ENCODE data around the gene RAP1GAP. TPM values are rescaled to one million over a fixed set of nuclear protein-coding genes. Genes with fewer than 3 reads are reported as not detected.

RAP1GAP gene
- total RNA-seq, 1 experiment from 2014 or later = 8.4 TPM

DNA sequence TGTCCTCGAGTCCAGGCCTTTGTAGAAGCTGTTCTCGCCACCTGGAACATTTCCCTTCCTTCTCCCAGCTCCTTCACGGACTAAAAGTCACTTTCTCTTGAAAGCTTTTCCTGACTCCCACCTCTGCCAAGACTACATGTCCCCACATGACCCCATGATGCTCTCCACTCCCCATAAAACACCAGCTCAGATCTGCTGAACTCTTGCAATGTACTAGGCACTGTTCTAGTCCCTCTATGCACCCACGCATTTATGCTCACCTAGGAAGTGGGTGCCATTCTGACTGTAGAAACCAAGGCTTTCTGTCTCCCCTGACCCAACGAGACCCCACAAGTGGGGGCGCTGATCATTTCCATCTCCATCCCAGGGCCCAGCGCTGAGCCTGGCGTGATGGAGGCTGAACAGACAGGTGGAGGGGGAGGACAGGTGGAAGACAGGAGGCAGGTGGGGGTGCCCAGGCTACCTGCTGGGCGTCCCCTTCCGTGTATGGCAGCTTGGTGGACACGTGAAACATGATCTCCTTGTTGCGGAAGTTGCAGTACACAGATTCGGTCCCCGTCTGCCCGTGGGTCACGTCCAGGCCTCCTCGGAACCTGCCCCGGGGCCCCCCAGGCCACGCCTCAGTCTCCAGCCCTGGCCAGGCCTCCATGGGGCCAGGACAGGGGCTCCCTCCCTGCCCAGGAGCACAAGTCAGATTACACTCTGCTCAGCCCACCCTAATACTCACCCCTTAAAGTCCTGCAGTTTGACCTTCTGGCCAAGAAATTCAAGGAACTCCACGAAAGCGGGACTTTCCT is 58.0 kb downstream of the RAP1GAP start:
- no peak for DNase-seq
- H3K36me3 ChIP-seq = no peaks in the 10 kb centered on the region
- H3K27ac ChIP-seq = no peak overlapping the region
- no peaks in the 10 kb centered on the region for H3K4me1 ChIP-seq
- no peaks in the 10 kb centered on the region for H3K27me3 ChIP-seq
- no peaks in the 10 kb centered on the region for H3K9me3 ChIP-seq (replicated peaks)
- H3K4me3 ChIP-seq = no peak overlapping the region

DNA sequence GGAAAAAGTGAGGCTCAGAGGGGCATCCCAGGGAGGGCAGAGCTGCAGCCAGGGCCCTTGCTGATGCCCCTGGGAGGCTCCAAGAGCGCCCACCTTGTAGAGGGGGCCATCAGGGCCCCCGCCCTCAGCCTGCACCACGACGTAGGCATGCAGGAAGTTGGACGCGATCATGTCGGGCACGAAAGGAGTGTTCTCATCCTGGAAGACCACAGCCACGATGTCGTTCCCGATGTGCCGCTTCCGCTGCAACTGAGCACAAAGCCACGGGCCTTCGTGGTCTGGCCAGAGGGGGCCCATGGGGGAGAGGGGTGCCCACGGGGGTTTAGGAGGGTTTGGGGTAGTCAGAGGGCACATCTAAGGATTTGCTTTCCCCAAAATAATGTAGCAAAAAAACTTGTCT is 59.1 kb downstream of the RAP1GAP start:
- Histone ChIP-seq H3K36me3 (no peaks in the 10 kb centered on the region), H3K27me3 (no peaks in the 10 kb centered on the region), H3K9me3 (replicated peaks) (no peaks in the 10 kb centered on the region), H3K4me1 (no peaks in the 10 kb centered on the region), H3K4me3 (no peak overlapping the region), H3K27ac (no peak overlapping the region)
- no peak for DNase-seq

DNA sequence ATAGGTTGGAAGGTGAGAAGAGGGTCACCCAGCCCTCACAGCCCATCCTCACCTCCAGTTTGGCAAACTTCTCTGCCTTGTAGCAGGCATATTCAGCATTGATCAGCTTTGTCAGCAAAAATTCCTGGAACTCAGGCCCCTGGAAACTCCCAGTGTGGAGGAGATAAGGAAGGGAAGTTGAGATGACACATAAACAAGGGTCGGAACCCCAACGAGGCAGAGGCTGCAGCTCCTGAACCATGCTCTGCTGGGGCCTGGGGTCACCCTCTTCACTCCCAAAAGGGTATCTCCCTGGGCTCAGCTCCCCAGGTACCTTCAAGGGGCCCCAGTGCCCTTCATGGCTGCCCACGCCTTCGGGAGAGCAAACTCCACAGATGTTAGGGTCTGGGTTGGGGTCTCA is 60.4 kb downstream of the RAP1GAP start:
- H3K27me3 ChIP-seq = no peaks in the 10 kb centered on the region
- H3K4me3 ChIP-seq = no peak overlapping the region

DNA sequence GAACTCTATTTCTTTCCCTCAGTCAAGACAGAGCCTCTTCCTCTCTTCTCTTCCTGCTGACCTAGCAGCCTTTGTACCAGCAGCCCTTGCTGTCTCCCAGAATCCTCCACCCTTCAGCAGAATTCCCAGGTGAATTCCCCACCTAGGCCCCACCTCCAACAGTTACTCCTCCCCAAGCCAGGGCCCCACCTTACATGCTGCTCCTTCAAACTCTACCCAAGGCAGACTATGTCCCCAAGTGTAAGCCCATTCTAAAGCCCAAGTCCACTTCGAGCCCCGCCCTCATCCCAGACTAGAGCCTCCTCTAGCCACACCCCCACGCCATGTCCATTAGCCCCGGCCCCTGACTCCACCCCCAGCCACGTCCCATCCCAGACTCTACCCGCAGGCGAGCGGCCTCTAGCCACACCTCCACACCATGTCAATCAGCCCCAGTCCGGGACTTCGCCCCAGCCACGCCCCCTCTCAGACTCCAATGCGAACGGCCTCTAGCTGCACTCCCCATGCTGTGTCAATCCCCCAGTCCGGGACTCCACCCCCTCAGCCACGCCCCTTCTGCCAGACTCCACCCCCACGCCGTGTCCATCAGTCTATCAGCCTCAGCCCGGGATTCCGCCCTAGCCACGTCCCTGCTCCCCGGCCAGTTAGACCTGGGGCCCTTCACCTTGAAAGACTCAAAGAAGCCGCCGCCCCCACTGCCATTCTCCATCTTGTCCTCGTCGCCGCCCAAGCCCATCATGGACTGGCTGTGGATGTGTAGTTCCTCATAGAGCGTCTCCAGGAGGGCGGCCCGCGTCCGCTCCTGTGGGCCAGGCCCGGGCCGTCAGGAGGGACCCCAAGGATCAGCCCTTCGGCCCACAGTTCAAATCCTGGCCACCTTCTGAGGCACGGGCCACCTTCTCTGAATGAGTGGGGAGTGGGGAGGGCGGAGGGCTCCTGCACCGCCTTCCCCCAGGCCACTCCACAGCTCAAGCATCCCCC is 61.3 kb downstream of the RAP1GAP start:
- Histone ChIP-seq H3K4me3 (no peak overlapping the region), H3K27ac (no peak overlapping the region), H3K4me1 (no peaks in the 10 kb centered on the region), H3K9me3 (replicated peaks) (no peaks in the 10 kb centered on the region), H3K27me3 (no peaks in the 10 kb centered on the region), H3K36me3 (no peaks in the 10 kb centered on the region)
- peak; percentile 51 to 75 for DNase-seq

More for the DNA sequence above, 60.4 kb downstream of the RAP1GAP start:
- Histone ChIP-seq H3K4me1 (no peaks in the 10 kb centered on the region), H3K27ac (no peak overlapping the region), H3K9me3 (replicated peaks) (no peaks in the 10 kb centered on the region), H3K36me3 (no peaks in the 10 kb centered on the region)
- no peak for DNase-seq

DNA sequence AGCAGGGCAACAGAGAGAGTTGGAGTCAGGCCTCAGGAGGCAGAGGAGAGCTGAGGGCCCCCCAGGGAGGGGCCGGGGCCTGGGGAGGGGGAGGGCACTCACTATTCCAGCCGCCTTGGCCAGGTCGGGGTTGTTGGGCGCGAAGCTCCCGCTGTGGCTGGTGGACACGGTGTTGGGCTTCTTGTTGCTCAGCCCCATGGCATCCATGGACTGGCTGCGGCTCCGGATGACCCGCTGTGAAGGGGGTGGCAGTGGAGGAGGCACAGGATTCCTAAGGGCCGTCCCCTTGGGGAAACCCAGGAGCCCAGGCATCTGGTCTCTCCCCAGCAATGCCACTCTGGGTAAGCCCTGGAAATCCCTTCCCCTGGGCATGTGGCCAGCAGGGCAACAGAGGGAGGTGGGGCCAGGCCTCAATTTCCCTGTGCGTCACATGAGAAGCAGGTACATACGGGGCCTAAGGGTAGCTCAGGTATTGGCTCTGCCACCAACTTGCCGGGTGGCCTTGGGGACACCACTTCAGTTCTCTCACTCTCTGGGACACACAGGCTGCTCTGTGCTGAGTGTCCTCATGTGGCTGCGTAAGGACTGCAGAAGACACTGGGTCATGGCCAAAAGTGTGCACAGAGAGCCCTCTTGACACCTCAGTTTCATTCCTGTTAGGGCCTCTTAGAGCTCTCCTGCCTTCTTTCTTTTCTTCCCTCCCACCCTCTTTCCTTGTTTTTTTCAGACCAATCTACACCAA is 63.0 kb downstream of the RAP1GAP start:
- no peak overlapping the region for H3K4me3 ChIP-seq
- no peaks in the 10 kb centered on the region for H3K27me3 ChIP-seq
- H3K27ac ChIP-seq = no peak overlapping the region
- no peaks in the 10 kb centered on the region for H3K4me1 ChIP-seq
- no peaks in the 10 kb centered on the region for H3K9me3 ChIP-seq (replicated peaks)
- H3K36me3 ChIP-seq = no peaks in the 10 kb centered on the region
- DNase-seq = no peak

DNA sequence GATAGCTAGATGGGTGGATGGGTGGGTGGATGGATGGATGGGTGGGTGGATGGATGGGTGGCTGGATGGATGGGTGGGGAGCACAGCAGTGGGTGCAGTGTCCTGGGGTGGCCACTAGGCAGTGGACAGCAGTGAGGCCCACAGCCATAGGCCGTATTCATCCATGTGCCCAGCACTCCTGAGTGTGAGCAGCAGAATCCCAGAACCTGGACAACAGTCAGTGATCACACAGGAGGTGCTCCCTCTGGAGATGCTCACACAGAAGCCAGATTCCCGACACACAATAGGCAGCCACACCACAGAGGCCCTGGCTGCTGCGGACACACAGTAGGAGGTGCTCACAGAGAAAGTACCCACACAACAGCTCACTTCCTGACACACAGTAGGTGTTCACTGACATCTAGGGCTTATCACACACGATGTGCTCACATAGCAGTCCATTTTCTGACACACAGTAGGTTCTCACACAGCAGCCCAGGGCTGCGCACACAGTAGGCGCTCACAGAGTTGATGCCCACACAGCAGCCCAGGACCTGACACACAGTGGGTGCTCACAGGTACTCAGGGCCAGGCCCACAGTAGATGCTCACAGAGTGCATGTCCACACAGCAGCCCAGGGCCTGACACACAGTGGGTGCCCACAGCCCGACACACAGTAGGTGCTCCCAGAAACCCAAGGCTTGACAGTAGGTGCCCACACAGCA is 64.0 kb downstream of the RAP1GAP start:
- Histone ChIP-seq H3K27me3 (no peaks in the 10 kb centered on the region), H3K4me1 (no peaks in the 10 kb centered on the region), H3K36me3 (no peaks in the 10 kb centered on the region), H3K27ac (no peak overlapping the region), H3K4me3 (no peak overlapping the region), H3K9me3 (replicated peaks) (no peaks in the 10 kb centered on the region)
- no peak for DNase-seq

DNA sequence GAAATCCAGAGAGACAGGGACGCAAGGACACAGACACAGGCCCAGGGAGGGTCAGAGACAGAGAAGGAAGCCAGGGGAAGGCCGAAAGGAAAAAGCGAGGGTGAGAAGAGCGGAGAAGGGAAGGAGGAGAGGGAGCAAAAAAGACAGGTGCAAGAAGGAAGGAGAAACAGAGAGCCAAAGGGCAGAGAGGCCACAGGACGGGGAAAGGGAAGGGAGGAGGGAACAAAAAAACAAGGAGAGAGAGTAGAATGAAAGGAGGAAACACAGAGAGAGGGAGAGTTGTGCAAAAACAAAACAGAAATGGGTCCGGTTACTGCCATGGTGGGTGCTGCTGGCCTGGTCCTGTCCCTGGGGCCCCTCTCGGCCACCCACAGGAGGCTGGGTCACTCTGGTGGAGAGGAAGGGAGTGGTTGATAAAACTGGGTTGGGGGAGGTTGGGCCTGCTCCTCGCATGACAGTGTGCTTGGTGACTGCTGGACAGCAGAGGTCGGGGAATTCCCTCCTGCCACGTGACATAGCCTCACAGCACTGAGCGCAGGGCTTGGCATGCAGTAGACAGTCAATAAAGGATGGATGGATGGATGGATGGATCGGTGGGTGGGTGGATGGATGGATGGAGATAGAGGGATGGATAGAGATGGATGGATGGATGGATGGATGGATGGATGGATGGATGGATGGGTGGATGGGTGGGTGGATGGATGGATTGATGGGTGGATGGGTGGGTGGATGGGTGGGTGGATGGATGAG is 64.8 kb downstream of the RAP1GAP start:
- DNase-seq = no peak
- Histone ChIP-seq H3K36me3 (no peaks in the 10 kb centered on the region), H3K27ac (no peak overlapping the region), H3K4me3 (no peak overlapping the region), H3K27me3 (no peaks in the 10 kb centered on the region), H3K9me3 (replicated peaks) (no peaks in the 10 kb centered on the region), H3K4me1 (no peaks in the 10 kb centered on the region)

DNA sequence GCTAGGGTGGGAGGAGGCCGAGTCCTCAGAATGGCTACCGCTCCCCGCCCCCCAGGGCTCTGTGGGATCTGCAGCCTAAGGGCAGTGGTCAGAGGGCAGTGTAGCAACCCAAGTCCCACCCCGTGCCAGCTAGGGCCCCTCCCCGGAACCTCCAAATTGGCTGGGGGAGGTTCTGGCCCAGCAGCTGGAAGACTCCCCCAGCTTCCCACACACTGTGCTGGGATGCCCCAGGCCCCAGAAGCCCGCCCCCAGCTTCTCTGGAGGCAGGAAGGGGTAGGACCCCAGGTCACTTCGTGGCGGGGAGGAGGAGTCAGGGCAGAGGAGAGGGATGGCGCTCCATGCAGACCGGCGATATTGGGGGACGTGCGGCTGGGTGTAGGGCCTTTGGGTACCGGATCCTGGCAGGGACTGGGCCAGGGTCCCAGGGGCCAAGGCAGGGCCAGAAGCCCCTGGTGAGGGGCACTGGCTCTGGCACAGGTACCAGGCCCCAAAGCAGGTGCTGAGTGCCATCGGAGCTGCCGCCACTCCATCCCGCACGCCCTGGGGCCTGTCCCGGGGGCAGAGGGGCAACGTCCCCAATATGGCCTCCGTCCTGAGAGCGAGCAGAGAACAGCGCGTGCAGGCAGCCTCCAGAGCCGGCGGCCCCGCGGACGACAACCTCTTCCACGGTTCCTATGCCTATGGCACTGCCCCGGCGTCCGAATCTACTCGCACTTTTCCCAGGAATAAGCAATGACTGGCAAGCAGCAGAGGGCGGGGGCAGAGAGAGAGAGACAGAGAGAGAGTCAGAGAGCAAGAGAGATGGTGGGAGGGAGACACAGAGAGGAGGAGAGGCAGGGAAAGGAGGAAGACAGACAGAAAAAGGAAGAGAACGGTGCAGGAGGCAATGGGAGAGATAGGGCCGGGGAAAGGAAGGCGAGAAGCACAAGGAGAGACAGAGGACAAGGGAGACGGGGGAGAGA is 65.7 kb downstream of the RAP1GAP start:
- no peak overlapping the region for H3K27ac ChIP-seq
- H3K4me3 ChIP-seq = no peak overlapping the region
- no peaks in the 10 kb centered on the region for H3K27me3 ChIP-seq
- no peaks in the 10 kb centered on the region for H3K36me3 ChIP-seq
- DNase-seq = no peak
- H3K9me3 ChIP-seq (replicated peaks) = no peaks in the 10 kb centered on the region
- no peaks in the 10 kb centered on the region for H3K4me1 ChIP-seq

DNA sequence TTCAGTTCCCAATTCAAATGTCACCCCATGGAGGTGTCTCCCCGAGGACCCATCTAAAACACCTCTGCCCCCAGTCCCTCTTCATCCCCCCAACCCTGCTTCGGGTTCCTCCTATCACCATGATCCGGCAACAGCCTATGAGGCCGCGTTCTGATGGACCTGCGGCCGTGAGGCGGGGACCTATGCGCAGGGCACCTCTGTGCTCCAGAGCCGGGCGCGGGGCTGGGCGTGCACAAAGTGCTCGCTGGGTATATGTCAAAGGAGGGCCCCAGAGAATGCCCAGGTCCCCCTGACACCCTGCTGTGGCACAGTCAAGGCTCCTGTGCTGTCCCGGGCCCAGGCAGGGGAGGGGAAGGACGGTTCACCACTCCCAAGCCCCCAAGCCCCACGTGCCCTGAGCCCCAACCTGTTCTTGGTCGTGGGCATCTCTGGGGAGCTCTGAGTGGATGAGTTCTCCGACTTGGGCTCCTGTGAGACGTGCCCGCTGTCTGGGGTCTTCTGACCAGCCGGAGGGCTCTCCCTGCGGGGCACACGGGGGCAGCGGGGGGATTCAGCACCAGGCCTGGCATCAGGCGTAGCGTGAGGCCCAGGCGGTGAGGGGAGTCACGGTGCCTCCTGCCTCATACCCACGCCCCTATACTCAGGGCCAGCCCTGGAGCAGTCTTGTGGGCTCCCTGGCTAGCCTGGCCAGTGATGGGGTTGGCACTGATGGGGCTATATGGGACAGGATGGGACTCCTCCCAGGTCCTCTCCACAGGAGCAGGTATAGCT is 67.7 kb downstream of the RAP1GAP start:
- H3K27ac ChIP-seq = no peak overlapping the region
- H3K4me3 ChIP-seq = no peak overlapping the region
- no peaks in the 10 kb centered on the region for H3K27me3 ChIP-seq
- DNase-seq = no peak
- H3K36me3 ChIP-seq = no peaks in the 10 kb centered on the region
- no peaks in the 10 kb centered on the region for H3K4me1 ChIP-seq
- H3K9me3 ChIP-seq (replicated peaks) = no peaks in the 10 kb centered on the region

DNA sequence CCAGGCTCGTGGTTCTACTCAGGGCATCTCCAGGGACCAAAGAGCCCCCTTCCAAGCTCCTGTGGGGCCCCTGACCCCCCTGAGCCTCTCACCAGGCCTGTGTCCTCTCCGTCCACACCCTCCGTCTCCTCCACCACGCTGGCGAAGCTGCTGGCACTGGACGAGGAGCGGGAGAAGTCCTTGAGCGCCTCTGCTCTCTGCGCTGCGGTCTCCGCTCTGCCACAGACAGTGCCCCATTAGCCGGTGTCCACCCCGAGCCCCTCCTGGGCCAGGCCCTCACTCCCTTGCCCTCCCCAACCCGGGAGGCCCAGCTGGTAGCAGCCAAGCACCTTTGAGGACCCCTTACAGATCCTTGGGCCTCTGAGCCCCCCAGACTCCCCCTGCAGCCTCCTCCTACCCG is 69.8 kb downstream of the RAP1GAP start:
- H3K9me3 ChIP-seq (replicated peaks) = no peaks in the 10 kb centered on the region
- H3K4me1 ChIP-seq = no peaks in the 10 kb centered on the region; the same call in 1 of the 2 replicates
- H3K27me3 ChIP-seq = no peaks in the 10 kb centered on the region
- no peaks in the 10 kb centered on the region for H3K36me3 ChIP-seq
- H3K4me3 ChIP-seq = no peak overlapping the region
- no peak overlapping the region for H3K27ac ChIP-seq
- no peak for DNase-seq

DNA sequence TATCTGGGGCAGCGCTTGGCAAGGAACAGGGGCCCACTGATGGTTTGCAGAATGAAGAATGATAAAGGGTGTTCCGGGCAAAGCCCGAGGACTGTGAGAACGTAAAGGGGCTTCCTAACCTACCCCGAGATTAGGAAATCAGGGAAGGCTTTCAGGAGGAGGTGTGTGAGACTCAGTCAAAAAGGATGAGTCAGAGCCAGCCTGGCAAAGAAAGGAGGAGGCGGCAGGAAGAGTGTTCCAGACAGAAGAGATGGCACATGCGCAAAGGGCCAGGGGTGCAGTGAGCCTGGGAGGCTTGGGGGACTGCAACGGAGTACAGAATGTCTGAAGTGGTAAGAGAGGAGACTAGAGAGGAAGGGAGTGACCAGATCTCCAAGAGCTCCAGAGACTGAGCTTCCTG is 70.3 kb downstream of the RAP1GAP start:
- no peak for DNase-seq

DNA sequence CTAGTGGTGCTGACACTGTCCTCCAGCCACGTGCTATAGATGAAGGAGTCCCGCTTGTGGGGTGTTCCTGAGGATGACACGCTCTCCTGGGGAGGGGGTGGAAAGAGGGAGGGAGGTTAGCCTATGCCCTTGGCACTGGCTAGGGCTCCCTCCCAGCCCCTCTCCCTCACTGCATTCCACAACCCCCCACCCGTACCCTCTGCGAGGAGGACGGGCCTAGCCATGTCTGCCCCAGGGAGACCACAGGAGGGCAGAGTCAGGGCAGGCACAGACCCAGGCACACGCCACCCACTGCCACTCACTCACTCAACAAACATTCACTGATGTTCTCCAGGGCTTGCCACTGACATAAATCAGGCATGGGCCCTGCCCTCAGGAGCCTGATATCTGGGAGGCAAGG is 70.7 kb downstream of the RAP1GAP start:
- Histone ChIP-seq H3K9me3 (replicated peaks) (no peaks in the 10 kb centered on the region), H3K27ac (no peak overlapping the region), H3K27me3 (no peaks in the 10 kb centered on the region), H3K4me3 (no peak overlapping the region), H3K4me1 (no peaks in the 10 kb centered on the region; the same call in 1 of the 2 replicates), H3K36me3 (no peaks in the 10 kb centered on the region)
- DNase-seq = no peak

More for the DNA sequence above, 70.3 kb downstream of the RAP1GAP start:
- no peaks in the 10 kb centered on the region for H3K36me3 ChIP-seq
- H3K9me3 ChIP-seq (replicated peaks) = no peaks in the 10 kb centered on the region
- no peak overlapping the region for H3K4me3 ChIP-seq
- no peaks in the 10 kb centered on the region; the same call in 1 of the 2 replicates for H3K4me1 ChIP-seq
- no peak overlapping the region for H3K27ac ChIP-seq
- H3K27me3 ChIP-seq = no peaks in the 10 kb centered on the region
